Activated T-cell treated with anti-CD3 and anti-CD28 coated beads for 1 hour (primary cell): Measurements from ENCODE around the gene WIPF1.

Experiments
- DNase-seq: peaks from one replicate; pipeline ENCODE4 v3.0.0-alpha.2; 2020; ENCODE audit warnings: low read depth

The WIPF1 gene

DNA sequence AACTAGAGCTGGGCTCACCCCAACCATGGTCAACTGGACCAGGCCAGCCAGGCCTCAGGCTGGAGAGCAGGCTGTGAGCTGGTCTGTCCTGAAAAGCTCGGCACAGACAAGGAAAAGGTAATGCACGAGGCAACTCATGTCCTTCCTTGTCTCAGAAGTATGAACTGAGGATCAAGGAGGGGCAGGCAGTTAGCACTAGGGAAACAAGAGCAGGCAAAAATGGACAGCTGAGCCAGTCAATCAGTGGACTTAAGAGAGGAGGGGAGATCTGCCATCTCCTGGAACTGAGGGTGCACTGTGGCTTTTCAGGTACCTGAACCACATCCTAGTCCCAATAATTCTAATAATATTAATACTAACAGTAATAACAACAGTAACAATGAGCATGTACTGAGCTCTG lies 20.6 kb upstream of the WIPF1 start:
- DNase-seq: no peak

DNA sequence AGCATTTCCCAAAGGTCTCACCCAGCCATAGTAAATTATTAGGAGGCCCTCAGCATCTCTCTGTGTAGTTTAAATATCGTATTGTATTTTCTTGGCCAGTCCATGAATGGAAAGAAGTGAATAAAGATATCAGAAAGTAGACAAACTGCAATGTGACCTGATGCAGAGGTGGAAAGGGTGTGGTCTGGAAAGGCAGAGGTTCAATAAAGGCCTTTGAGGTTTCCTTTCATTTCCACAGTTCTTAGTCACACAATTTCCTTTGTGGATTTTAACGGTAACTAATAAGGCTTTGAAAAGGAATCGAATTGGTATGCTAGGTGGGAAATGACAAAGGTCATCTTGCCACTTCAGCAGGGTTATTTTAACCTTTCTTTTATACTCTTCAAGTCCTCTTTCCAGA lies 20.1 kb upstream of the WIPF1 start:
- no peak for DNase-seq

DNA sequence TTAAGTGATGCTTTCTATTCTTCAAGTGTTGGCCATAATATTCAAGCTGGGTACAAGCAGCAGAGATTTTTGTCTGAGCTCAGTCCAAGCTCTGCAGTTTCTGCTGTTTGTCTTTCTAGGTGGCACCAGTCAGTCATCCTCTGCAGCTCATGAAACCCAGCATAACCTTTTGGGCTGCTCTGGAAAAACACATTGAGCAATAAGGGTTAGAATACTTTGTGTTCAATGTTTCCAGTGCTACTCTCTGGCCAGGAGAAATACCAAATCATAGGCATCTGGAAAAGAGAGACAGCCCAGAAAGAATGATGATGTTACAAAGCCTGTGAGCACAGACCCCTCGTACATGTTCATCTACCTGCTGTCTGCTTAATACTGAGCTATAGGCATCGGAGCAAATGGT lies 19.5 kb upstream of the WIPF1 start:
- DNase-seq: no peak

DNA sequence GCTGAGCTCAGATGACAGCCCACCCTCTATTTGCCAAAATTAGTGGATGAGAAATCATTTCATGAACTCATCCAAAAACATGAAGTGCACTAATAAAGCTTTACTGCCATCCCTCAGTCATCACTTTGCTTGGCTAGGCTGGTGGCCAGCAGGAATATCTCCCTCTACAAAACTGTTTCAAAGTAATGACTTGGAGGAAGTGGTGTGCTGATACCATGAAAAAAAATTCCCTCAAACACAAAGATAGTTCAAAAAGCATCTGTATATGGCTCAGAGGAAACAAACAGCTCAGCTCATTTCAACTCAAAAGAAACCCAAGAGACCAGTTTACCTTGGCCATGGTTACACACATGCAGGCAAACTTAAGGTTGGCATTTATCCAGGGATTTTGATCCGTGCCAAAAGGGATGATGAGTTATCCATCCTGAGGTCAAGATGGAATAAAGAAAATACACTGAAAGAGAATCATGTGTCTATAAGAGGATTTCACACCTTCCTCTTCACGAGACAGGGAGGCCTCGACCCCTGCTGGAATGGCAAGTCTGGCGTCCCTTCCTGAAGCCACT lies 18.4 kb upstream of the WIPF1 start:
- no peak for DNase-seq

DNA sequence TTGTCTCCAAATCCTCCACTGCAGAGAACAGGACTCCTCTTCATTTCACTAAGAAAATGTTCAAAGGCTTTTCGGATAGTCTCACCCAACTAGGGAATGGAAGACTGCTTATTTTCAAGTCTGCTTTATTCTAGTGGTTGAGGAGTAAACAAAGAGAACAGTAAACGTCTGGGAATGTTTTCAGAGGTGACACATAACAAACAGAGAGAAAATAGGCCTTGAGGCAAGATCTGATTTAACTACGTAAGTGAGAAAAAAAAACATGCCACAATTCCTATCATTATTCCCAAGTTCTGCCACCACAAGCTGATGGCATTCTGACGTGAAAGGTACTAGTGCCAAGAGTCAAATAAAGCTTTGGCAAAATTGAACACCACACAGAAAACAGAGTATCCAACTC lies 16.7 kb upstream of the WIPF1 start:
- DNase-seq: no peak

DNA sequence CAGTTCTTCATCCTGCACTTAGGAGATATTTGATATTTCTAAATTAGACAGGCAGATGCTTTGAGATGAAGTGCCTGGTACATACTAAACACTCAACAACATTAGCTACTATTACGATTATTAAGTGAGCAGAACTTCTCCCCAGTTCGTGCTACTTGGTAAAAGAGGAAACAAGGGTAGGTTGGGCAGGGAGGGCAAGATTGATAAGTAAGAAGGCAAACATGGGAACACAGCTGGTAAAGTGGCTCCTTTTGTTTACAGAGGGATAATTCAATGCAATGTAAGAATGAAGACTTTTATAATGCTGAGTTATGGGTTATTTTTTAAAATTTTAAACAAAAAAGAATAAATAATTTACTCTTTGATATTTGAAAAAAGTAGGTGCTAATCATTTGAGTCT lies 15.9 kb upstream of the WIPF1 start:
- DNase-seq: no peak

DNA sequence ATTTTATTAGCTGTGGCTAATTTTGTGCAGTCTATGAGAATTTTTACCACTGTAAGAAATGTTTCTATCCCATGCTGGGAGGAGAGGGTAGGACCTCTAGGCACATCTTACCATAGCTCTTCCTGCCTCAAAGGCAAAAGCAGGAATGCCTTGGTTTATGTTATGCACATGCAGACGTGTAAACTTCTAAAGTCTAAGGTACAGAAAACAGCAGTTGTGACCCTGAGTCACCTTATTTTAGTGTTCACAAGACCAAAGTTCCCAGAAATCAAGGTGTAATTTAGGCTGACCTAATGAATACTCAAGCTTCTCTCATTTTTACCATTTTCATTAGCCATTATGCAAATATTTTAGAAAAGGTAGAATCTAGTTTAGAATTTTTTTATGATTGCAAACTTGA lies 15.4 kb upstream of the WIPF1 start:
- no peak for DNase-seq

DNA sequence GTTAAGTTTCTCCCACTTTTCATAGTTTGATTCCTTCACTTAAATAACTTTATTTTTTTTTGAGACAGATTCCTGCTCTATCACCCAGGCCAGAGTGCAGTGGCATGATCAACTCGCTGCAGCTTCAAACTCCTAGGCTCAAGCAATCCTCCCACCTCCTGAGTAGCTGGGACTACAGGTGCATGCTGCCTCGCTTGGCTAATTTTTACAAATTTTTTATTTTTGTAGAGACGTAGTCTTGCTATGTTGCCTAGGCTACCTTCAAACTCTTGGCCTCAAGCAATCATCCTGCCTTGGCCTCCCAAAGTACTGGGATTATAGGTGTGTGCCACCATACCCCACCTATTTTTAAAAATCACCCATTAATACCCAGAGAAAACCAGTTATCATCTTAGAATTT lies 14.2 kb upstream of the WIPF1 start:
- no peak for DNase-seq

DNA sequence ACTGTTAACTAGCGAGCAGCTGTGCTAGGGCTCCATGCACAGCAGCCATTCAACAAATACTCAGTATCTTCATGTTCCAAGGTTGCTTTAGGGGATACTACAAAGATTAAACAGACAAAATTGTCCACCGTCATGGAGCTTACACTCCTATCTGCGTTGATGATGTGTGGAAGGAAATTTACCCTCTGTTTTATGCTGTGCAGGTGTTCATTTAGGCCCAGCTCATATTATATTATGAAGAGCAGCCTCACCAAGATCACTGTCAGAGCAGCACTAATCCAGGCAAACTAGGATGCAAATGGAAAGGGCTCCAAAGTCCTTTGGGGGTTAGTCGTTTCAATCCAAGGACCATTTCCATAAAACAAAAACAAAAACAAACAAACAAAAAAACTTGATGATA lies 13.4 kb upstream of the WIPF1 start:
- DNase-seq: no peak

DNA sequence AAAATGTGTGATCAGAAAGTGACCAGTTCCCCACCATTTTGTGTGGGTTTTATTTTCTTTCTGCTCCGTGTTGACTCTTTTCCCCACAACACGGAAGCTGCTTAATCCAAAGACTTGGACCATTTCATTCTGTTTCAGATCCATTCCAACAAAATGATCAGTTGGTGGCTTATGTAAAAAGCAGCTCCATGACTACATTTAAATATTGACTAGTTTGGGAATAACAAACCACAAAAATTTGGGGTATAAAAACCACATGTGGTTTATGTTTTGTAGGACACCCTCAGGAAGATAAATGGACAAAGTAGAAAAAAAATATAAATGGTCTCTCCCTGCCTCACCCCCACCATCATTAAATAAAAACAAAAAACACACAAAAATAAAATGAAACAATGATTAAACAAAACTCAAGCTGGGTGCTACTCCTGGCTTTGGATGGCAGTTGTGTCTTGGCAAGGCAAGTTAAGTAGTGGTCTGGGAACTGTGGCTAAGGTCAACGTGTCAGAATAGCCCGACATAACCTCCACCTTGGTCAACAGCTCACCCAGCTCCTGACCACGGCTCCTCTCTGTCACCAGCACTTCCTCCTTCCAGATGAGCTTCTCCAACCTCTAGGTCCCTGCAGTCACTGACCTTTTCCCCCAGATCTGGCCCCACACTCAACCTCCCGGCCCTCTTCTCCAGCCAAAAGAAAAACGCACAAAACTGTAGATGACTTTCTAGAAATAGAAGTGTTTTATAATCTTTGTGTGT lies 12.8 kb upstream of the WIPF1 start:
- no peak for DNase-seq

DNA sequence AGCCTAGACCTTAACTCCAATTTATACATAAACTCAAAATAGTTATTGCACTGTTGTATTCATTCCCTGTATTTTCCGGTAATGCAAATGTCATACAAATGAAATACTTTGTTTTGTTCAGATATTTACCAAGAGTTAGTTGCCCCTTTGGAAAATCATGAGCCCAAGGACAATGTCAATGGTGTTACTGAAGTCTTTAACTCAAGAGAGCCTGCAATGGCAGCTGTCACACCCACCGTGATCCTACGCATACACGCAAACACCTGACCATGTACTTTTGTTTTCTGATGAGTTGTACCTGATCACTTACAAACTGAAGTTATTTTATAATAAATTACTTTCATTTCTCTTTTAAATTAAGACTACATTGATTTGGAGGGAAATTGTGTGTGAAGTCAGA lies 11.7 kb upstream of the WIPF1 start:
- no peak for DNase-seq

DNA sequence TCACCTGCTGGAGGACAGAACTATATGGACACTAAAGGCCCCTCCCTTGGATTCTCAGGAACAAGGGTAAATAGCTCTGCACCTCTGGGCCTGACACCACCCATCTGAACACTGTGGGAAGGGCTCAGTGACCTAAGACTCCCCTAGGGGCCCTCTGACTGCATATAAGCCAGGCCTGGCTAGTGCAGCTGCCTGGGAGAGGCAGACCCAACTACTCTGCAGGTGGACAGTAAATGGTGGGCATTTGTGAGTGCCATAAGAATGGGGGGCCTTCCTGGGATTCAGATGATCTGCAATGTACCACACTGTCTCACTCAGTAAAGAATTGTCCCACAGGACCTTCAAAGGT lies 11.2 kb upstream of the WIPF1 start:
- no peak for DNase-seq

DNA sequence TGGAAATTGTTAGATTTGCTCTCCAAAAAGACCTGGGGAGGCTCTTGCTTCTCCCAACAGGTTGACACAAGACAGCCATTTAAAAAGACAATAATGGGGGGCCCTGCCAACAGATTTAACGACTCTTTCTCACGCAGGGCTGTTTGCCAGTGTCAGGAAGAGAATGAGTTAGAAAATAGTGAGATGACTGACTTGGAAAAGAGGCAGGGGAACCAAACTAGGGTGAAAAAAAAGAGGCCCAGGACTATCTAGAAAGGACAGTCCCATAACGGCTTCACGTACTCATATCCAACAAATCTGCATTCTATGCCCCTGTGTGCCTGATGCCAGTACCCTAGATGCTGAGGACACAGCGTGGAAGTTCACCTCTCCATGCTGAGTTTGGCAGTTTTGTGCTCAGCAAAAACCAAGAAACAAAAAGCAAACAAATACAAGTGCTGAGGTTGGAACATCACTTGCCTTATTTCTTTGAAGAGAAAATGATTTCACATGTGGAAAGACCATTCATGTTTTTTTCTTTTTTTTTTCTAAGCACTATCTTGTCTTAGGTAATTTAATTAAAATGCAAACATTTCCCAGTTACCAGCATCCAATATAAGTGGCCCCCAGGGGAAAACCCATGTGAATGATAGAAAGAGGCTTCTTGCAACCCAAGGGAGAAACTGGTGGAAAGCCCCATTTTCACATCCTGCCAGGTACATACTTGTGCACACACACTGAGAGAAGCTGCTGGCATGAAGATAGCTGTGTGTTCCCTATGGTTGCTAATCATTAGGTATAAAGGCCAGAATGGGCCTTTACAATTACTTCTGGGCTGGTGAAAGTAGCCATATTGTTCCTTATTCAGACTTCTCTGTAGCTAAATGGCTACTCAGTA lies 10.6 kb upstream of the WIPF1 start:
- no peak for DNase-seq

DNA sequence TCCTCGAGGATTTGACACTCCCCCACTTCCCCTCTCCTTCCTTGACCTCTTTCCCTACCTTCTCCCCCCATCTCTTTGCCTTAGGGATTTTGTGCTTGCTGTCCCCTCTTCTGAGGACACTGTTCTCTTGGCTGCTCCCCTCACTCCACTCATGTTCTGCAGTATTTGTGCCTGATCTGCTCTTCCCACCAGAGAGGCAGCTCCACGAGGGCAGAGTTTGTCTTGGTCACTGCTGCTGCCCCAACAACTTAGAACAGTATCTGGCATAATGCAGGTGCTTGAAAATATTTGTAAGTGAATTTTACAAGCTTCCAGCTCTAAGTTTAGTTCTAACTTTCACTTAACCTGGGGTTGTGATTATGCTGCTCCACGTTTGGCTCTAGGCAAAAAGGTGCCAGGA lies 10.0 kb upstream of the WIPF1 start:
- no peak for DNase-seq

DNA sequence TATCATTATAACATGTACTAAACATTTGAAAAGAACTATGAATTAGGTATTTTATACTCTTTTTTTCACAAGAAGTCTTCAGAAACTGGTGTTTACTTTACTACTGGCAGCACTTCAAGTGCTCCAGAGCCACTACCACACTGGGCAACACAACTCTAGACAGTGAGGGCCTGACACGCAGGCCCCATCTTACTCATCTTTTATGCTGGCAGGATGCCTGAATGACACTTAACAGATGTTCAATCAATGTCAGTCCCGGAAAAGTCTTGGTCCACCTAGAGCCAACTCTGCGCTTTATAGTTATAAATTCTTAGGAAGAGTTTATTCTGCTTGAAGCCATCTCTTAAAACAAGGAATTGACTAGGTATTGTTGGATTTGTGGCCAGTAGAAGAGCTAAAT lies 8.7 kb upstream of the WIPF1 start:
- no peak for DNase-seq

DNA sequence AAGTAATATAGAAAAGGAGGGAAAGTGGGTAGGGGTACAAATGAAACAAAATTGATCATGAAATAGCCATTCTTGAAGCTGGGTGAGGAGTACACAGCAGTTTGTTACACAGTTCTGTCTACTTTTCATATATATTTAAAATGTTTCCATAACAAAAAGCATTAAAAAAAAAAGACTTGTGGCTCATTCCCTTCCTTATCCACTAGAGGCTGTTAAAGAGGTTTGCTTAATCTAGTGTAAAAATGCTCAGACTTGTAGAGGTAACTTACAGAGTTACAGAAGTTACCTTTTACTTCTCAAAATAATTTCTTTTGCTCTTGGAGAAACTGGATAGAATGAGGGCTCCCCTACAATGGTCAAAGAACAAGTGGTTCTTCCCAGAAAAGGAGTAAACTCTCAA lies 8.1 kb upstream of the WIPF1 start:
- no peak for DNase-seq

DNA sequence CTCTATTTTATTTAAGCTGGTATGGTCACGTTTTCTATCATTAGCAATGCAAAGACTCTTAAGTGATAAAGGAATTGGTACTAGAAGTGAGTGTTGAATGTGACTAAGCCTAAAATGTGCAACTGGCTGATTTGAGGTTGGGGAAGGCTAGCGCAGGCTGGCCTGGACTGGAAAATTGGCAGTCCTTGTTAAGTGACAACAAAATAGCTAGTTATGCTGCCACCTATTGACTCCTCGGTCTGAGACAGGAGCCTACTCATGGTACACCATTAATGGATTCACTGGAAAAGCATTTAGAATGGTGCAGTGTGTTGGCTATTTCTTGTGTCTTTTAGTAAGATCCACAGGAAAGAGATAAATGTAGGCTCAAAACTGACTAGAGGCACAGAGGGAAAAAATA lies 5.7 kb upstream of the WIPF1 start:
- DNase-seq: peak; percentile 23

DNA sequence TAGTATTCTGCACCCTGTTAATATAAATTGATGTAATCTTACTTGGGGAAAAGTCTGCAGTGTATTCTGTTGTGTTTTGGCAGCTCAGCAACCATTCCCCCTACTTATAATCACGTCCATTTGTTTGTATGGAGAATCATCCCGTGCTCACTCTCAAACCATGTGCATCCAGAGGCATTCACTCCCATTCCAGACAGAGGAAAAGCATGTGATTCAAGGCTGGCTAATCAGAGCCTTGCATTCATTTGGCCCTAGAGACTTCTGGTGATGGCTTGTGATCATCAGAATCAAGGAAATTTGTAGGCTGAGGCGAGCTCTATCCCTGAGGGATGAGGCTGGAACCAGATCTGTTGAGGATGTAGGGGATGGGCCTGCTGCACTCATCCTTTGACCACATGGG lies 5.1 kb upstream of the WIPF1 start:
- no peak for DNase-seq

DNA sequence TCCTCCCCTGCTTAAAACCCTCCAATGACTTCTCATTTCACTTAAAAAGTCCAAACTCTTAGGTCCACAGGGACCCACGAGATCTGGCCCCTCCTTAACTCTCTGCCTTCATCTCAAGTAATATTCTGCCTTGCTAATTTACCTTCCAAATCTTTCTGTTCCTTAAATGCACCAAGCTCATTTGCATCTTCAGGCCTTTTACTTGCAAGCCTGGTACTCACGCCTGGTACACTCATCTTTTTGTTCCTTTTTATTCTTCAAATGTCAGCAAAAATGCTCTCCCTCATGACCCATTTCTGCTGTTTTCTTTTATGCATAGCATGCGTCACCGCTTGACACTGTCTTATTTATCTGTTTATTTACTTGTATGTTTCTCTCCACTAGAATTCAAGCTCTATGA lies 2.7 kb upstream of the WIPF1 start:
- no peak for DNase-seq

DNA sequence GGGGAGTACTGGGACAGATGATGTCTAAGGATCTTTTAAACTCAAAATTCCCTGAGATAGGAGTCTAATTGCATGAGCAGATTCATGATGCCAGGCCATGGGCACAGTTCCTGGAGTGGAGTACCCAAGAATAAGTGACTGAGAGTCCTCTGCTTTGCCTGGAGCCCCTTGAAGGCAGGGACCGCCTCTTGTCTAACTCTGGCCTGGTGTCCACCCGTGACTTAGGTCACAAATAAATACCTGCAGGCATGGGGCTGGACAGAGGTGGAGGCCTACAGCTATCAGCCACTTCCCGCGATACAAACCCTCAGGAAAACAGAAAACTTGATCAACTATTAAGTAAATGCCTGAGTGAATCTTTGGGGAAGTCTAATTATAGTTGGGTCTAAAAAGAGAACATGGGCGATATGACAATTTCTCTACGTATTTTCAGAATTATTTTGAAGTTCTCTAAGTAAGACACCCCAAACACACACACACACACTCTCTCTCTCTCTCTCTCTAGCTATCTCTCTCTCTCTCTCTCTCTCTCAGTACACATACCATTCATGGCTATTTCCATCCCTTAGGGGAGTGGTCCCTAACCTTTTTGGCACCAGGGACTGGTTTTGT lies 1.8 kb upstream of the WIPF1 start:
- no peak for DNase-seq

DNA sequence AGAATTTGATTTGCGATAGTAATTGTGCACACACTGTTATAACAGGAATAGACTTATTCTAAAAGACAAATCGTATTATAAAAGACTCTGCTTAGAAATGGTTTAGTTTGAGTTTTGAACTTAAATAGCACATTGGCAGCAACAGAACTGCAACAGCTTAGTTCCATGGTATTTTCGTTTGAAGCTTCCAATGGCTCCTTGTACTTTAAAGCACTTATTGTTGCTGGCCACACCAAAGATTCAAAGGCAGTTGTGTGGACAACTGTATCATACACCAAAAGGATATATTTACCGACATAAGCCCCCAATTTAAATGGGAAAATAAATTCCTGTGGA lies 627 bp downstream of the WIPF1 start:
- no peak for DNase-seq

DNA sequence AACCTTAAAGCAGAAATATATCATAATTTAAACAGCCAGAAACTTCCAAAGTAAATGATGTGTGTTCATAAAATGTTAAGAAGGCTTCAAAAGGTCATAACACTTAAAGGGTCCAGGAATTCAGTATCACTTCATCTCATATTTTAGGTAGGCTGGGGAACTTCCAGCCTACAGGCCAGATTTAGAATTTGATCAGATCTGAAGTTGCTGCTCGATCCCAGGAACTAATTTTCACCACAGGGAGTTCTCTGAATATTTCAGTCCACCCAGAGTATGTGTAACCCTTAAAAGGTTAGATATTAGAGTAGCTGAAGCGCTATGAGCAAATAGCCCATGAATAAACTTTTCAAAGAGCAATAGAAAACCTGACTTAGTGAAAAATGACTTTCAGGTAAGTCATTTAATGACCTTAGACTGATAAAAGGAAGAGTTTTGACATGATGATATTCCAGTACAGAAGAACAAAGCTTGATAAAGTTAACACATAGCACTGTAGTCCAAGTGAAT lies 1.7 kb downstream of the WIPF1 start:
- DNase-seq: no peak
